Skin epidermis (tissue), 12 donors: ENCODE measurements around the gene FLG2.
"Not testable (repeated sequence)": the region's sequence is repeated elsewhere in the genome, so short reads cannot be mapped to it uniquely, and the experiment has no call there.

ENCODE experiments used
- H3K27ac ChIP-seq, 21 experiments: fragments of 200-600 bp; sonication (generic) in 11 of 21; one replicate each; pipeline ENCODE4 v1.5.0; 2020; ENCODE audit warnings: mild to moderate bottlenecking in 3 of 21, inconsistent platforms in 2 of 21, moderate library complexity in 2 of 21
- H3K4me3 ChIP-seq, 7 experiments: fragments of 200-600 bp; sonication (generic) in 2 of 7; one replicate each; pipeline ENCODE4 v1.5.0; 2020; ENCODE audit warnings: inconsistent platforms in 2 of 7, mild to moderate bottlenecking in 2 of 7, moderate library complexity in 1 of 7

The FLG2 gene

GRCh38 chr1:152313970-152314369 is 45.8 kb downstream of the FLG2 start:
- H3K4me3 ChIP-seq: no peak overlapping the region
- H3K27ac ChIP-seq: no peak overlapping the region

GRCh38 chr1:152313319-152313801 is 46.4 kb downstream of the FLG2 start:
- no peak overlapping the region for H3K27ac ChIP-seq
- no peak overlapping the region for H3K4me3 ChIP-seq

GRCh38 chr1:152312169-152312568 is 47.6 kb downstream of the FLG2 start:
- H3K27ac ChIP-seq, H3K4me3 ChIP-seq: not testable (repeated sequence)

- Histone ChIP-seq H3K4me3 (no peak overlapping the region), H3K27ac (no peak overlapping the region)
Measured at GRCh38 chr1:152309955-152310354, 49.9 kb downstream of the FLG2 start.

GRCh38 chr1:152309320-152309901 is 50.4 kb downstream of the FLG2 start:
- H3K27ac ChIP-seq, H3K4me3 ChIP-seq: not testable (repeated sequence)

- H3K4me3 ChIP-seq, H3K27ac ChIP-seq: not testable (repeated sequence)
Measured at GRCh38 chr1:152308758-152309157, 51.0 kb downstream of the FLG2 start.

- not testable (repeated sequence) for H3K27ac ChIP-seq, H3K4me3 ChIP-seq
Measured at GRCh38 chr1:152307970-152308369, 51.8 kb downstream of the FLG2 start.

GRCh38 chr1:152306123-152306522 is 53.7 kb downstream of the FLG2 start:
- not testable (repeated sequence) for H3K27ac ChIP-seq, H3K4me3 ChIP-seq

- not testable (repeated sequence) for H3K4me3 ChIP-seq, H3K27ac ChIP-seq
Measured at GRCh38 chr1:152304773-152305172, 55.0 kb downstream of the FLG2 start.

GRCh38 chr1:152303139-152303872 is 56.5 kb downstream of the FLG2 start:
- H3K4me3 ChIP-seq, H3K27ac ChIP-seq: not testable (repeated sequence)
